Fibroblast of lung (primary cell): ENCODE data around the gene PAX2. TPM values are rescaled to one million over a fixed set of nuclear protein-coding genes. Genes with fewer than 3 reads are reported as not detected.
A peak's percentile ranks its signal among the peaks of the same experiment; 100 is the strongest.

Experiments used
- DNase-seq, 2 donors: peaks; one replicate each; pipeline versions ENCODE4 v3.0.0 to v3.0.0-alpha.2; 2010; ENCODE audit warnings: low read depth in 2 of 2
- H2AFZ ChIP-seq: 2 replicates; pipeline ENCODE4 v1.5.1; 2012; ENCODE audit warnings: low read length, control low read depth, inconsistent platforms
- H3K27ac ChIP-seq: 2 replicates; pipeline ENCODE4 v1.5.1; 2011; ENCODE audit warnings: low read length, control low read depth; ENCODE audit not compliant: insufficient read depth
- H3K27me3 ChIP-seq: 2 replicates; pipeline ENCODE4 v1.5.1; 2011; ENCODE audit warnings: mild to moderate bottlenecking, low read length; ENCODE audit not compliant: control insufficient read depth, insufficient read depth
- H3K36me3 ChIP-seq: 2 replicates; pipeline ENCODE4 v1.5.1; 2011; ENCODE audit warnings: low read length; ENCODE audit not compliant: control insufficient read depth, insufficient read depth
- H3K4me1 ChIP-seq: 2 replicates; pipeline ENCODE4 v1.5.1; 2011; ENCODE audit warnings: low read length; ENCODE audit not compliant: control insufficient read depth, insufficient read depth; ENCODE audit errors: extremely low read depth
- H3K4me2 ChIP-seq: 2 replicates; pipeline ENCODE4 v1.5.1; 2011; ENCODE audit warnings: low read length, control low read depth; ENCODE audit not compliant: insufficient read depth; ENCODE audit errors: extremely low read depth
- H3K4me3 ChIP-seq, 4 experiments: fragments of 200-600 bp in 1 of 4; sonication (generic) in 1 of 4; replicated peaks in 1 of 4; 2 replicates each; pipeline ENCODE4 v1.5.1; 2011 to 2016; ENCODE audit warnings: low read length in 4 of 4, low read depth in 3 of 4, mild to moderate bottlenecking in 3 of 4, control low read depth in 2 of 4, inconsistent platforms in 1 of 4, mixed read lengths in 1 of 4; ENCODE audit not compliant: insufficient read depth in 1 of 4; ENCODE audit errors: control extremely low read depth in 1 of 4
- H3K79me2 ChIP-seq: 2 replicates; pipeline ENCODE4 v1.5.1; 2012; ENCODE audit warnings: mild to moderate bottlenecking, low read length, inconsistent platforms; ENCODE audit not compliant: control insufficient read depth, insufficient read depth
- H3K9ac ChIP-seq: 2 replicates; pipeline ENCODE4 v1.5.1; 2011; ENCODE audit warnings: mild to moderate bottlenecking, low read length, control low read depth; ENCODE audit not compliant: insufficient read depth
- H3K9me3 ChIP-seq: 2 replicates; pipeline ENCODE4 v1.5.1; 2012; ENCODE audit warnings: low read depth, low read length; ENCODE audit not compliant: control insufficient read depth, insufficient read depth
- H4K20me1 ChIP-seq: 2 replicates; pipeline ENCODE4 v1.5.1; 2011; ENCODE audit warnings: low read length; ENCODE audit not compliant: control insufficient read depth, insufficient read depth; ENCODE audit errors: extremely low read depth
- EZH2 ChIP-seq: IDR thresholded peaks from 2 replicates; pipeline ENCODE4 v1.5.1; 2012; ENCODE audit warnings: low read length, control low read depth, mild to moderate bottlenecking; ENCODE audit errors: missing control alignments
- polyA plus RNA-seq, 2 donors: library from polyadenylated mRNA; depleted of rRNA in 1 of 2; stranded (reverse) in 1 of 2; unstranded in 1 of 2; fragments of >200 nt; gene quantifications; 2 replicates each; pipeline ENCODE4 v1.2.1, GENCODE V29; 2011 to 2012; ENCODE audit warnings: missing spikeins in 1 of 2
- total RNA-seq: library from RNA; depleted of rRNA; stranded (reverse); fragments of >200 nt; gene quantifications from 2 replicates; pipeline ENCODE4 v1.2.1, GENCODE V29; 2014
- TF ChIP-seq, protein P1 (sequence below), 2 donors: IDR thresholded peaks in 1 of 2; conservative IDR thresholded peaks in 1 of 2; 1 replicate in 1 of 2; 2 replicates in 1 of 2; pipeline ENCODE4 v1.5.1; 2011 to 2012; ENCODE audit warnings: low read length in 2 of 2, control low read depth in 1 of 2, inconsistent platforms in 1 of 2, low read depth in 1 of 2, mild to moderate bottlenecking in 1 of 2

The PAX2 gene
- total and polyA plus RNA-seq, 2 donors (not counting 1 experiment from before 2014, with no cell fraction given), result not detected

DNA sequence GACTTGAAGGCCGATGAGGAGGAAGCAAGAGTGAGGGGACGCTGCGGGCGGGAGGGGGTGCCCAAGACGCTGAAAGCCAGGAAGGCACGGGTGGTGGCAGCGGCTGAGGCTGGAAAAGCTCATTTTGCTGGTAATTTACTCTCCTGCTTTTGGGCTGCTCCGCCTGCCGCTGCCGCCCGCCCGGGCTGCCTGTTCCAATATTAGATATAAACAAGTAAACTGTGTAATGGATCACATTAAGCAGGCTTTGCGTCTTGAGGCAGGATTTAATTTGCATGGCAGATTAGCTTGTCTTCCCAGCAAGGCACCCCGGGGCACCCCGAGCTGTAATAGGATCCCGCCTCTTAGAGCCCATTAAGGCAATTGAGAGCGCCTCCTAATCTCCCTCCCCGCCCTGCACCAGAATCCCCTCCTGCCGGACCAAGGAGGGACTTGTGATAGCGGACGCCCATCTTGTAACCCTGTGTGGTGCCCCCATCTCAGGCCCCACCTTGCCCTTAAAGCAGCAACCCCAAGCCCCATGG lies 121.3 kb downstream of the PAX2 start:
- Histone ChIP-seq H3K27ac (no peak overlapping the region), H3K4me2 (no peak overlapping the region), H3K27me3 (peaks cover 22% of the 10 kb centered on the region)

DNA sequence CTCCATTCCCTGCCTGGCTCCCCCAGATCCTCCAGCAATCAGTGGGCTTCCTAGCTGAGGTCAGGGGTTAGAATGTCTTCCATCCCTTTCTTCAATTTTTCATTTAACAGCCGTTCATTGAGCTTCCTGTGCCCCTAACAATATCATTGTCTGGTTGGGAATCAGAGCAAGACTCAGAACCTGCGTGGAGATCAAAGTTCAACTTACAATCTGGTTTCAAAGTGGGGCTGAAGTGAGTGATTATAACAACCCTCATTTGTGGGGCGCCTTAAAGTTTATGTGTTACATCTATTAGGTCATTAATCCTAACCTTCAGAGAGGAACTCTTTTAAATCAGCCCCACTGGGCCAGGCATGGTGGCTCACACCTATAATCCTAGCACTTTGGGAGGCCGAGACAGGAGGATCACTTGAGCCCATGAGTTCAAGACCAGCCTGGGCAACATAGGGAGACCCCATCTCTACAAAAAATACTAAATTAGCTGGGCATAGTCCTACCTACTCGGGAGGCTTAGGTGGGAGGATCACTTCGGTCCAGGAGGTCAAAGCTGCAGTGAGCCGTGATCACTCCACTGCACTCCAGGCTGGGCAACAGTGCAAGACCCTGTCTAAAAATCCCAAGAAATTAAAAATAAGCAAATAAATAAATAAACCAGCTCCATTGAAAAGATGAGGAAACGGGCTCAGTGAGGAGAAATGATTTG lies 122.0 kb downstream of the PAX2 start:
- Histone ChIP-seq H3K27ac (no peak overlapping the region), H2AFZ (no peak overlapping the region), H4K20me1 (no peaks in the 10 kb centered on the region), H3K9me3 (no peaks in the 10 kb centered on the region), H3K36me3 (no peaks in the 10 kb centered on the region), H3K4me3 (no peak overlapping the region), H3K4me1 (no peaks in the 10 kb centered on the region), H3K79me2 (no peaks in the 10 kb centered on the region), H3K4me2 (no peak overlapping the region), H3K27me3 (peaks cover 22% of the 10 kb centered on the region), H3K9ac (no peak overlapping the region)
- TF ChIP-seq, protein P1, sequence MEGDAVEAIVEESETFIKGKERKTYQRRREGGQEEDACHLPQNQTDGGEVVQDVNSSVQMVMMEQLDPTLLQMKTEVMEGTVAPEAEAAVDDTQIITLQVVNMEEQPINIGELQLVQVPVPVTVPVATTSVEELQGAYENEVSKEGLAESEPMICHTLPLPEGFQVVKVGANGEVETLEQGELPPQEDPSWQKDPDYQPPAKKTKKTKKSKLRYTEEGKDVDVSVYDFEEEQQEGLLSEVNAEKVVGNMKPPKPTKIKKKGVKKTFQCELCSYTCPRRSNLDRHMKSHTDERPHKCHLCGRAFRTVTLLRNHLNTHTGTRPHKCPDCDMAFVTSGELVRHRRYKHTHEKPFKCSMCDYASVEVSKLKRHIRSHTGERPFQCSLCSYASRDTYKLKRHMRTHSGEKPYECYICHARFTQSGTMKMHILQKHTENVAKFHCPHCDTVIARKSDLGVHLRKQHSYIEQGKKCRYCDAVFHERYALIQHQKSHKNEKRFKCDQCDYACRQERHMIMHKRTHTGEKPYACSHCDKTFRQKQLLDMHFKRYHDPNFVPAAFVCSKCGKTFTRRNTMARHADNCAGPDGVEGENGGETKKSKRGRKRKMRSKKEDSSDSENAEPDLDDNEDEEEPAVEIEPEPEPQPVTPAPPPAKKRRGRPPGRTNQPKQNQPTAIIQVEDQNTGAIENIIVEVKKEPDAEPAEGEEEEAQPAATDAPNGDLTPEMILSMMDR (conservative IDR thresholded peaks at IDR 0.05 in 1 of 2, IDR thresholded peaks at IDR 0.05 in 1 of 2; ENCODE audit: low read depth in 1 of 2, low read length in 2 of 2), result no peak
- TF ChIP-seq EZH2, result peak; percentile 23
- no peak for DNase-seq

More for the DNA sequence above, 121.3 kb downstream of the PAX2 start:
- Histone ChIP-seq H3K9ac (no peak overlapping the region), H4K20me1 (no peaks in the 10 kb centered on the region), H3K4me1 (no peaks in the 10 kb centered on the region), H2AFZ (no peak overlapping the region), H3K9me3 (no peaks in the 10 kb centered on the region), H3K79me2 (no peaks in the 10 kb centered on the region), H3K4me3 (no peak overlapping the region), H3K36me3 (no peaks in the 10 kb centered on the region)
- no peak for DNase-seq
- TF ChIP-seq, protein P1 (conservative IDR thresholded peaks at IDR 0.05 in 1 of 2, IDR thresholded peaks at IDR 0.05 in 1 of 2; ENCODE audit: low read depth in 1 of 2, low read length in 2 of 2), result no peak
- peak; percentile 39 for TF ChIP-seq EZH2

DNA sequence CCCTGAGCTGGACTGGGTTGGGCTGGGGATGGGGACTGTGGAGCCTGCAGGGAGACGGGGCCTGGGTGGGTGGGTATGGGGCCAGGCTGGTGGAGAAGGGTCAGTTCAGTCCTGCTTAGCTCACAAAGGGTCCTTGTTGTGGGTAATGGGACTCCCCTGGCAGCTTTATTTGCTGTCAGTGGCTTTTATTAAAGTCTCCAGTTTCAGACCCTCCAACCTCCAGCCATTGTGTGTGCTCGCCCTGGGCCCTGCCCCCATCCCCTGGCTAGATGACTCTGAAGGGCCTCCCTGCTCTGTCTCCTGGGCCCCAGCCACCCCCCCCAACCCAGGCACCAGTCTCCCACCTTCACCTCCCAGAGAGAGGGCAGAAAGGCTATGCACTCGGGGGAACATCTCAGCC lies 123.0 kb downstream of the PAX2 start:
- H3K4me1 ChIP-seq, result no peaks in the 10 kb centered on the region
- H3K4me2 ChIP-seq, result no peak overlapping the region
- no peak overlapping the region for H2AFZ ChIP-seq
- H3K9ac ChIP-seq, result no peak overlapping the region
- H3K79me2 ChIP-seq, result no peaks in the 10 kb centered on the region
- no peak for TF ChIP-seq EZH2
- TF ChIP-seq, protein P1 (conservative IDR thresholded peaks at IDR 0.05 in 1 of 2, IDR thresholded peaks at IDR 0.05 in 1 of 2; ENCODE audit: low read depth in 1 of 2, low read length in 2 of 2), result no peak
- H3K36me3 ChIP-seq, result no peaks in the 10 kb centered on the region
- no peak for DNase-seq
- no peaks in the 10 kb centered on the region for H3K9me3 ChIP-seq
- H3K4me3 ChIP-seq, result no peak overlapping the region
- no peaks in the 10 kb centered on the region for H4K20me1 ChIP-seq
- peaks cover 22% of the 10 kb centered on the region for H3K27me3 ChIP-seq
- H3K27ac ChIP-seq, result no peak overlapping the region
